GM19240 (cell line): ENCODE data around the gene HIBCH.

Experiments used
- DNase-seq: peaks from one replicate; pipeline ENCODE4 v3.0.0; 2011; ENCODE audit warnings: low spot score; ENCODE audit not compliant: insufficient read length

The HIBCH gene

GRCh38 chr2:190190507-190191162 lies 129.0 kb downstream of the HIBCH start:
- DNase-seq: no peak

GRCh38 chr2:190188289-190188688 lies 131.3 kb downstream of the HIBCH start:
- DNase-seq: no peak

GRCh38 chr2:190186238-190186637 lies 133.4 kb downstream of the HIBCH start:
- DNase-seq: no peak

GRCh38 chr2:190185380-190185779 lies 134.2 kb downstream of the HIBCH start:
- no peak for DNase-seq

DNA sequence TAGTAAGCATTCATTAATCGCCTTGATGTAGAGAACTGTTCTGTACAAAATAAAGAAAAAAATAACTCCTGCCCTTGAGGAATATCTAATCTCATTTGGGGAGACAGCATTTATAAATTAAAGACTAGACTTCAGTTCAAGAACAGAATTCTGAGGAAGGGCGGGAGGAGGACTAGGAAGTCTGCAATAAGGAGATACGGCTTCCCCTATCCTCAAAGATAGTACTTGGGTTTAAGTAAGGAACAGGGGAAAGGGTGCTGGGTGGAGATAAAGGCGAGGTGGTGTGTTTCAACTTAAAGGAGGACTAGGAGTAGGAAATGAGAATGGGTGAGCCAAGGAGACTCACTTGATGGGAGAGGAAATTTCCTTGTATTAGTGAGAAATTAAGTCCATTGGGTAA lies 135.2 kb downstream of the HIBCH start:
- DNase-seq: no peak

DNA sequence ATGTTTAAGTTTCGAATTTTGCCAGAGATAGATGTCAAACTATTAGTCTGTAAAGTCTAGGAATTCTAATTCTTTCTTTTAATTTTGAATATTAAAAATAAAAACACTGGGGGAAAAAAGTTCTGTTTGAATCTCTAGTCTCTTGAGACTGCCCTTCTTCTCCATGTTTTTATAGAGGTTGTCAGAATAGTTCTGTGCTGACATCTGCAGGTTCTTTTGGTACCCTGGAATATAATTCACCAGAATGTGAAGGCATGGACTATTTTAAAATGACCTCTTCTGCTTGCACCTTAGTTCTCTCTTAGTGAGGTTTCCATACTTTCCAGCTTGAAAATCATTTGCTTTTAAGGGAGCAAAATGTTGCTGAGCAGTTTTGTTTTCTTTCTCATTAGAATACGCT lies 136.1 kb downstream of the HIBCH start:
- DNase-seq: no peak

GRCh38 chr2:190182071-190182524 lies 137.5 kb downstream of the HIBCH start:
- no peak for DNase-seq

GRCh38 chr2:190181123-190181669 lies 138.4 kb downstream of the HIBCH start:
- DNase-seq: no peak

GRCh38 chr2:190180313-190181122 lies 139.1 kb downstream of the HIBCH start:
- DNase-seq: peak; percentile 55

DNA sequence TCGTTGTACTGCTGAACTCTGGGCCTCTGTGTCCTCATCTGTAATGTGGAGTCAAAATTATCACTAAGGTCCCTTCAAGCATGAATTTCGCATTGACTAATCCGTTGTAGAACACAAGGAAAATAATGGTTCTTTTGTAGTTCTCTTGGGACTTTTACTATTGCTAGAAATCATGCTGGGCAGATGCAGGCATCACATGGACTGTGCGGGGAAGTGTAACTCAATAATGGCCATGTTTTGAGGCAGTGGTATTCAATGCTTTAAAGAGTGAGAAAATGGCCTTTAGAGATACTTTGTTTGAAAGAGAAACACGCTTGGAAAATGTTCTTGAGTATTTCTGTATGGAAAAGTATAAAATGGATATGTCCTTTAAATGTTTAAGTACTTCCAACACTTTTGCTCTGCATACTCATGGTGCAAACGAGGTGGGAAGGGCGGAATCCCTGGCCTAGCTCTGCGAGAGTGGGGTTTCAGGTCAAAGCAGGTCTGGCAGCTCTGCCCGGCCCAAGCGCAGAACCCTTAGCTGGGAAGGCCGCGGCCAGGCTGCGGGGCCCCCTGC lies 139.8 kb downstream of the HIBCH start:
- no peak for DNase-seq

DNA sequence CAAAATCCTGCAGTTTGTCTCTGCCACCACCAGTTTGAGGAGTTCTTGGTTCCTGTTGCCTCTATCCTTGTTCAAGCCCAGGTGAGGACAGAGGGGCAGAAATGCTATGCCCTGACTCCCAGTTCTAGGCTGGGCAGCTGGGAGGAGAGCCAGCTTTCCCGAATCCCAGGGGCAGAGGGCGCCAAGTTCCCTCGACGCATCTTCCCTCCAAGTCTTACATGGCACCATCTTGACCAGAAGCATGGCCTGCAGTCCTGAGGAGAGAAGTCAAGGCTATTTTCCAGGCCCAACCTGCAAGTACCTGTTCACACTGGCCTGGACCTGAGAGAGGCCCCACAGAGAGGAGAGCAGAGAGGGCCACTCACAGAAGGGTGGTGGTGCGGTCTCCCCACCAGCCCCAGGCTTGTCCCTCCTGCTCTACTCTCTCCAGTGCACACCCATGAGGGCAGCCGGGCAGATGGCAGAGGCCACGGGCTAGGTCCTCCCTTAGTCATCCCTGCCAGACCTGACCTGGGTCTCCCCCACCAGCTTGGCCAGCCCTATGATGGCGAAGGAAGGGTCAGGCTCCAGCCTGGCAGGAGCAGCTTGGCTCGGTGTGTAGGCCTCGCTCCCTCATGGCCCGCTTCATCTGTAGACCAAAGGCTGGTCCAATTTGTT lies 141.4 kb downstream of the HIBCH start:
- DNase-seq: no peak

DNA sequence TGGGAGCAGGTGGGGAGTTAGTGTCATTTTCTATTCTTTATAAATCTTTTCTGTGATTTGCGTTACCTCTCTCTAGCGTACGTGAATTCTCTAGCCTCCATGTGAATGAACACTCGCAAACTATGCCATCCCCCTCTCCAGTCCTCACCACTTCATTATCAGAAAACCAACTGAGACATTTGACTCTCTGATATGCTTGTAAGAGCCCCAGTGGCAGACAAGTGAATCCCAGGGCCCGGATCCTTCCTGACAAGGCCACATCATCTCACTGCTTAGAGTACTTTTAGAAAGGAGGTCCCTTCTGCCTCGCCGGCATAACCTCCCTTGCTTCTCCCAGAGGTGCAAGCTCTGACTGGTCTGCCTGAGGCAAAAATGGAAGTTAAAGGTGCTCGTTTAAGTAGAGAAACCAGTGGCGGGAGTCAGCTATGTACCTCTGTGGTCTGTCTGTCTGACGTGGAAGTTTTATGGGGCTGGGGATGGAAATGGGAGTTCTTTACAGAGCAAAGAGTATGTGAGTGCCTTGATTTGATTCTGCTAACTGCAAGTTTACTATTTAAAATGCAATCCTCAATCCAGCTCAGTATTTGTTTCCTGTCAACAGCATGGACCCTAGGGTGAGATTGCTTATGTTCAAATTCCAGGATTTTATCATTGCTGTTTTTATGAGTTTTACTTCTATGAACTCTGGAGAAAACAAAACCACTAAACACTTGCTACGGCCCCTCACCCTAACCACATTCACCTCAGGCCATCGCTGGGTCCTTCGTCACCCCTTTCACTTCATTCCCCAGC lies 142.2 kb downstream of the HIBCH start:
- no peak for DNase-seq

- no peak for DNase-seq
Observed at GRCh38 chr2:190173392-190173791, 146.2 kb downstream of the HIBCH start.

- no peak for DNase-seq
Observed at GRCh38 chr2:190170673-190171072, 149.0 kb downstream of the HIBCH start.

DNA sequence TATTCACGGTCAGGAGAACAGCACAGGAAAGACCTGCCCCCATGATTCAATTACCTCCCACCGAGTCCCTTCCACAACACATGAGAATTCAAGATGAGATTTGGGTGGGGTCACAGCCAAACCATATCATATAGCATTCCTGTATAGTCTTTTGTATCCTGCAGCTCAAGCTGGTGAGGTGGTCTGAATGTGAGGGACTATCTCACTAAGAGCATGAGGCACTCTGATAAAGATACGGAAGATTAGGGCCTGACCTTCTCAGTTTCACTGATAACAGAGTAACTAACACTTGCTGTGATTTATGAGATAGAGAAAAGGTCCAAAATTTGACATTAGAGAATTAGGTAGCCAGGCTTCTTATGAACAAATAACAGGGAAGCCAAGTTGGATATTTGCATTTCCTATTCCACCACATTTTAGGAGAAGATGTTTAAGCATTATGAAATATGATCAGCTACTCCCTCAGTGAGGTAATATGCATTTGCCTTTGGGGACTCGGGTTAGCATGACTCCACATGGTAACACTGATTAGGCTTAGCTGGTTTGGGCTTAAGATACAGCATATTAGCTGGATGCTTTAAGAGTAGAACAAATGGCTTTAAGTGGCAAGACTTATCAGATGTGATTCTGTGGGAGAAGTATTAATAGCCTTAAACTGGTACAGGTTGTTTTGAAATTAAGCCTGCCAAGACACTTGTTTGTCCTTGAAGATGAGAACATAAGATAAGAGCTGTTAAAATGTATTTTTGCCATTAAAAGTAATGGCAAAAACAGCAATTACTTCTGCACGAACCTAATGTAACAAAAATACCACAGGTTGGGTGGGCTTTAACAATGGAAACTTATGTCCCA lies 150.2 kb downstream of the HIBCH start:
- DNase-seq: no peak

DNA sequence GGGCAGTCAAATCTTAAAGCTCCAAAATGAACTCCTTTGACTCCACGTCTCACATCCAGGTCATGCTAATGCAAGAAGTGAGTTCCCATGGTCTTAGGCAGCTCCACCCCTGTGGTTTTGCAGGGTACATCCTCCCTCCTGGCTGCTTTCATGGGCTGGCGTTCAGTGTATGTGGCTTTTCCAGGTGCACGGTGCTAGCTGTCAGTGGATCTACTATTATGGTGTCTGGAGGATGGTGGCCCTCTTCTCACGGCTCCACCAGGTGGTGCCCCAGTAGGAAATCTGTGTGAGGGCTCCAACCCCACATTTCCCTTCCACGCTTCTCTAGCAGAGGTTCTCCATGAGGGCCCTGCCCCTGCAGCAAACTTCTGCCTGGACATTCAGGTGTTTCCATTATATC lies 151.9 kb downstream of the HIBCH start:
- DNase-seq: no peak

- DNase-seq: no peak
Observed at GRCh38 chr2:190165491-190165890, 154.1 kb downstream of the HIBCH start.

DNA sequence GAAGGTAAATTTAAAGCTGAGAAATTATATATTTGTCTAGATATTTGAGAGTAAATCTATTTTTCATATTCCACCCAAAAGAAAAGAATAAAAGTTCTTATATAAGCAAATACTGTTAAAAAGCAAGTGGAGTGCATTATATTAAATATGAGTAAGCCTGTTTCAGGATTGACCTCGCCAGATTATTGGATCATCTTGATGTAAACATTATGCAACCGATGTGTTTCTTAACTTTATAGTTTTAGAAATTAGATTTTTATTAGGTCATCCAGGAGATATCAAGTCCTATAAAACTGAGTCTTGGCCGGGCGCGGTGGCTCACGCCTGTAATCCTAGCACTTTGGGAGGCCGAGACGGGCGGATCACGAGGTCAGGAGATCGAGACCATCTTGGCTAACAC lies 156.8 kb downstream of the HIBCH start:
- no peak for DNase-seq

GRCh38 chr2:190159453-190159852 lies 160.2 kb downstream of the HIBCH start:
- DNase-seq: no peak
